CD1c-positive myeloid dendritic cell (primary cell): ENCODE results near the gene DIPK1B.

ENCODE experiments used
- DNase-seq: peaks from one replicate; pipeline ENCODE4 v3.0.0-alpha.2; 2016; ENCODE audit errors: extremely low spot score

The DIPK1B gene

GRCh38 chr9:136711751-136712689 is at the start of gene DIPK1B:
Gene DIPK1B (plus strand): TSS chr9:136712572. CDS start chr9:136712666, 94 bp downstream.
- DNase-seq = no peak

GRCh38 chr9:136662656-136663581 is 49.5 kb upstream of the DIPK1B start, which contains the start of gene EGFL7:
Gene EGFL7 (plus strand): TSS chr9:136662916. CDS start chr9:136668283, 5,367 bp downstream.
- DNase-seq = no peak

- no peak for DNase-seq
Observed at GRCh38 chr9:136664000-136664915, 48.1 kb upstream of the DIPK1B start.

DNA sequence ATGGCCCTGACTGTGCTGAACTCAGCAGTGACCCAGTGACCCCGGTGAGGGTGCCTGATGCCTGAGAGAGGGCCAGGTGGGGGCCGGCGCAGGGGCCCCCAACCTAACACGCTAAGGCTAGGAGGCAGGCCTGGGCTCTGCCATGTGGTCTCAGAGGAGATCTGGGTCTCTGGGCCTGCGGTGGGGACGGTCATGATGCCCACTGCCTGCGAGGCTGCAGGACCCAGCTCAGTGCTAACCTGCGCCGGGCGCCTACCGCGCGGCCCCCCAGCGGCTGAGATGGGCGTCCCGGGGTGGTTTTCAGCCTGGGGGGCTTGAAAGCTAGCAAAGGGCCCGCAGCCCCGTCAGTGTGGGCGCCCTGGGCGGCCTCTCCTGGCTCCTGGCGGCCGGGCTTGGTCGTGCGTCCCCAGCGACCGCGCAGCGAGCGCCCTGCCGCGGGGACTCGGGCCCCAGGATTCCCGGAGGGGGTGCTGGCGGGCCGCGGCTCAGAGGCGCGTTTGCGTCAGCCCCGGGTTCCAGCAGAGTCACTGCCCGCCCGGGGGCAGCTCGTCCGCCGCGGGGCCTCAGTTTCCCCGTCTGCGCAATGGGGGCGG is 47.2 kb upstream of the DIPK1B start:
- peak; percentile 38 for DNase-seq

GRCh38 chr9:136665704-136666371 is 46.5 kb upstream of the DIPK1B start:
- peak; percentile 16 for DNase-seq

GRCh38 chr9:136666372-136667213 is 45.8 kb upstream of the DIPK1B start:
- no peak for DNase-seq

- no peak for DNase-seq
Observed at GRCh38 chr9:136667214-136667939, 45.0 kb upstream of the DIPK1B start.

DNA sequence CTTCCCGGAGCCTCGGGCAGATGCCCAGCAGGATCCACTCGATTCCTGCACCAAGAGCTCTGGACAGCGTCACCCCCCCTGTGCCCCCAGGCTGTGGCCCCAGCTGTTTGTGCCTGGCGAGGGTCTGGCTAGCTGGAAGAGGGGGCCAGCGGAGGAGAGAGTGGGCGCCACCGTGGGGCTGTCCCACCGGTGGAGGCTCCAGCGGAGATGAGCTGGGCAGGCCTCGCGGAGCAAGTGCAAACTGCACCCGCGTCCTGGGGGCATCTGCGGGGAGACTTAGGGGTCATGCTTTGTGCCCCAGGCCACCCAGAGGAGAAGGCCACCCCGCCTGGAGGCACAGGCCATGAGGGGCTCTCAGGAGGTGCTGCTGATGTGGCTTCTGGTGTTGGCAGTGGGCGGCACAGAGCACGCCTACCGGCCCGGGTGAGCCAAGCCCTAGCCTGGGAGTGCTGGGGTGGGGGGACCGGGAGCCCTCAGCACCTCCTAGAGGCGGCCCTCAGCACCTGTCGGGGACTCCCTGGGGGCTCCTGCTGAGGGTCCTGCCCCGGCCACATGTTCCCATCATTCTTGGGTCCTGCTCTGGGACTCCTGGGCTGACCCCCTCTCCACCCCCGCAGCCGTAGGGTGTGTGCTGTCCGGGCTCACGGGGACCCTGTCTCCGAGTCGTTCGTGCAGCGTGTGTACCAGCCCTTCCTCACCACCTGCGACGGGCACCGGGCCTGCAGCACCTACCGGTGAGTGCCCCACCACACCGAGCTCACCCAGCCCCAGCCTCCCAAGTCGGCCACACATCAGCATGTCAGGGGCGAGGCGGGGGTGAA is 44.2 kb upstream of the DIPK1B start:
- no peak for DNase-seq

GRCh38 chr9:136668983-136669790 is 43.2 kb upstream of the DIPK1B start:
- no peak for DNase-seq

- DNase-seq = no peak
Observed at GRCh38 chr9:136669791-136670464, 42.4 kb upstream of the DIPK1B start.

DNA sequence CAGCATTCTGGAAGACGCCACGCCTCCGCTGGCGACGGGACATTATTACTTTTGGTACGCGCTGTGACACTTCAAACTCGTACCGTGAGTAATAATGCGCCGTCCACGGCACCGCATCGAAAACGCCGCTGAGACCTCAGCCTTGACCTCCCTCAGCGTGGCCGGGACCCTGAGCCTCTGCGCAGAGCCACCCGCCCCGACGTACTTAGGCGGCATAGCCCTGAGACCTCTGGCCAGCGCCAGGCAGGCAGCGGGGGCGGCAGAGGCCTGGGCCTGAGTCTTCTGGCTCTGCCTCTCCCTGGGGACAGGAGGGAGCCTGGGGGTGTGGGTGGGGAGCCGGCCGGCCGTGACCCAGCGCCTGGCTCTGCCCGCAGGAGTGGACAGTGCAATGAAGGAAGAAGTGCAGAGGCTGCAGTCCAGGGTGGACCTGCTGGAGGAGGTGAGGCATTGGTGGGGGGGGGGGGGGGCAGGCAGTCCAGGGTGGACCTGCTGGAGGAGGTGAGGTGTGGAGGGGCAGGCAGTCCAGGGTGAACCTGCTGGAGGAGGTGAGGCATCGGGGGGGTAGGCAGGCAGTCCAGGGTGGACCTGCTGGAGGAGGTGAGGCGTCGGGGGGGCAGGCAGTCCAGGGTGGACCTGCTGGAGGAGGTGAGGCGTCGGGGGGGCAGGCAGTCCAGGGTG is 41.7 kb upstream of the DIPK1B start:
- no peak for DNase-seq

- no peak for DNase-seq
Observed at GRCh38 chr9:136671254-136671614, 41.1 kb upstream of the DIPK1B start.

- peak; percentile 47 for DNase-seq
Observed at GRCh38 chr9:136671646-136672430, 40.5 kb upstream of the DIPK1B start.

DNA sequence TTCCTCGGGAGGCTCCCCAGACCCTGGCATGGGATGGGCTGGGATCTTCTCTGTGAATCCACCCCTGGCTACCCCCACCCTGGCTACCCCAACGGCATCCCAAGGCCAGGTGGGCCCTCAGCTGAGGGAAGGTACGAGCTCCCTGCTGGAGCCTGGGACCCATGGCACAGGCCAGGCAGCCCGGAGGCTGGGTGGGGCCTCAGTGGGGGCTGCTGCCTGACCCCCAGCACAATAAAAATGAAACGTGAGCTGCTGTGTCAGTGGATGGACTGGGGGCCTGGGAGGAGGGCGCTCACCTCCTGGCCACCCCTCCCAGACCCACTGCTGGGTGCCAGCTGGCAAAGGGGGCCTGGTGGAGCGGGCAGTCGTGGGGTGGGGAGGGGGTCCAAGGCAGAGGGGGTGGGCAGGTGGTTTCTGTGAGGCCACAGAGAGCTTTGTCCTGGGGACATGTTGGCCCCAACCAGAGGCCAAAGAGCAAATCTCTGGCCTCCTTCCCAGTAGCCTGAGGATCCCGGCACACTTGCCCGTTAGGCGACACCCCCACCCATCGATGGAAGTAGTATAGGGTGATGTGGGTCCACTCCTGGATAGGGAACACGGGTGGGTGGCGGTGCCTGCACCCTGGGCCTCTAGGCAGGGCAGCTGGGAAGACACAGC is 39.8 kb upstream of the DIPK1B start:
- DNase-seq = no peak
